Pulmonary artery endothelial cell (primary cell): Measurements from ENCODE around the gene CCBE1. TPM values are rescaled to one million over a fixed set of nuclear protein-coding genes. Genes with fewer than 3 reads are reported as not detected.
"Not testable (repeated sequence)": the region's sequence is repeated elsewhere in the genome, so short reads cannot be mapped to it uniquely, and the experiment has no call there.

Experiments
- DNase-seq: peaks from one replicate; pipeline ENCODE4 v3.0.0-alpha.2; 2011; ENCODE audit warnings: low read depth, low spot score
- total RNA-seq: library from RNA; depleted of rRNA; stranded (reverse); fragments of >200 nt; gene quantifications from 2 replicates; pipeline ENCODE4 v1.2.3, GENCODE V29; 2014

Gene CCBE1
- total RNA-seq, 1 donor from 2014 or later: 2.4 TPM

GRCh38 chr18:59657012-59657411 is 40.2 kb downstream of the CCBE1 start:
- no peak for DNase-seq

DNA sequence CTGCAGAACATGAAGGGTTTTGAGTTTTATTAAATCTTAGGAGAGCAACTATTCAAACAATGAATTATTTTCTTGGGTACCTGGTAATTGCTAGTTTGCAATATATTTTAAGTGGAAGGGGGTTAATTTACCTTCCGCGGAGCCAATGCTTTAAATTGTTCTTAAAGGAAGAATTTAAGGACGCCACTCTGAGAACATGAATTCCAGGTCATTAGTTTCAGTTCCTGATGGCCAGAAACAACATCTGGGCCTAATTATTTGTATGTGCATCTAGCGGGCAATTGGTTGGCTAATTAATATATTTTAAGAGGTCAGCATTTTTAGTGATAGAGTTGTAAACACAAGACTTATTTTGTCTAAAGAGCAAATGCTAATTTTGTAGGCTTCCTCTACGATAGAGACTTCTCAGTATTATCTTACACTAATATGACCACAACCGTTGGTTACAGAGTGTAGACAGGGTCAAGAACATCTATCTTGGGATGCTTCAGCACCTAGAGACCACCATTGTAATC is 40.8 kb downstream of the CCBE1 start:
- no peak for DNase-seq

GRCh38 chr18:59655676-59656075 is 41.5 kb downstream of the CCBE1 start:
- DNase-seq: no peak

DNA sequence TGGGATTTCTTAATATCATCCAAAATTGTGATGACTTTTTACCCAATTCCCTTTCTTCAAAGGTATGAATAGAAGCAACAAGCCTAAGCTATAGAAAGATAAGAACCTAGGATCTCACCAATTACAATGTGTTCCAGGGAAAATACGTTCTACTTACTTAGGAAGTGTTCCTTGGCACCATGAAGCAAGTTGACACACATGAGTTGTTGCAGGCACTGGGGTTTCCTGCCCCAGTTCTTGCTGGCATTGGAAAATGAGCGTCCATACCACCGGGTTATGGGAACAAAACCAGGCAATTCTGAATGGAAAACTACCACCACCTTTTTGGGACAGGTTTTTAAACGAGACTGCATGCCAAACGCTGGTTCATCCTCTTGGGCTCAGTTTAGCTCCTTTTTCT is 46.2 kb downstream of the CCBE1 start:
- no peak for DNase-seq

- DNase-seq: no peak
Observed at GRCh38 chr18:59650266-59650820, 46.9 kb downstream of the CCBE1 start.

DNA sequence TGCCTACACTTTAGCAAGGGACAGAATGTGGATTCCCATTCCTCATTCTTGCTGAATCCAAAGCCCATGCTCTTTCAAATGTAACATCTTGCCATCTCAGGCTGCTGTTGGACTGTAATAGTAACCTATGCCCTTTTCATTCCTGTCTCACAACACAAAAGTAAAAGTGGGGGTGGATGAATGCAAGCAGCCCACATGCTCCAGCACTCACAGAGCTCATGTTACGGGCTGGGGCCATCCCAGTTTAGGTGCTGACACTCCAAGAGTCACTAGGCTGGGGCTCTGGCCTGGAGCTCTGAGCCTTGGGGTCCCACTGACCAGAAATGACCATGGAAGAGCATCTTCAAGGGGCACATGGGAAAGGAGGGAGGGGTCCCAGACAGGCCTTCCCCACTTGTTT is 47.6 kb downstream of the CCBE1 start:
- DNase-seq: no peak

DNA sequence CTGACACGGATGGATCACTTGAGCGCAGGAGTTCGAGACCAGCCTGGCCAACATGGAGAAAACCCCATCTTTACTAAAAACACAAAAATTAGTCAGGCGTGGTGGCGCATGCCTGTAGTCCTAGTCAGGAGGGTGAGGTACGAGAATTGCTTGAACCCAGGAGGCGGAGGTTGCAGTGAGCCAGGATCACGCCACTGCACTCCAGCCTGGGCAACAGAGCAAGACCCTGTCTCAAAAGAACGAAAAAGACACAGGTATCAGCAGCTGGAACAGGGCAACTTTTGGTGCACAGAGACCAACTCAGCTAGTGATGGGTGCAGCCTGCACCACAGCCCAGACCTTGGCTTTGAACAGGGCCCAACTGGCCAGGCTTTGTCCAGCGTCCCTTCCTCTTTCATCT is 48.8 kb downstream of the CCBE1 start:
- DNase-seq: not testable (repeated sequence)

DNA sequence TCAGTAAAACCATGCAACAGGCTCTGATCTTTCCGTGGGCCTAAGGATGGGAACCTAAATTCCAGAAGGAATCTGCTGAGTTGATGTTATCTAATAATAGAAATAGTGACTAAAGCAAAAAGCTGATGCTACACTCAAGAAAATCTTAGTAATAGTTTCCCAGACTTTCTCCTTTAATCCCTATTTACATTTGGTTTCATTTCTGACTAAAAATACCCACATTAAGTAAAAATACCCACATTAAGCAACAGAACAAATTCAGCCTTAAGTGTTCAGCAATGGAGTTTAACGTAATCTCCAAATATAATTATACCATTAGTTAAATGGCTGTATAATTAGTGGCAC is 50.3 kb downstream of the CCBE1 start:
- no peak for DNase-seq

DNA sequence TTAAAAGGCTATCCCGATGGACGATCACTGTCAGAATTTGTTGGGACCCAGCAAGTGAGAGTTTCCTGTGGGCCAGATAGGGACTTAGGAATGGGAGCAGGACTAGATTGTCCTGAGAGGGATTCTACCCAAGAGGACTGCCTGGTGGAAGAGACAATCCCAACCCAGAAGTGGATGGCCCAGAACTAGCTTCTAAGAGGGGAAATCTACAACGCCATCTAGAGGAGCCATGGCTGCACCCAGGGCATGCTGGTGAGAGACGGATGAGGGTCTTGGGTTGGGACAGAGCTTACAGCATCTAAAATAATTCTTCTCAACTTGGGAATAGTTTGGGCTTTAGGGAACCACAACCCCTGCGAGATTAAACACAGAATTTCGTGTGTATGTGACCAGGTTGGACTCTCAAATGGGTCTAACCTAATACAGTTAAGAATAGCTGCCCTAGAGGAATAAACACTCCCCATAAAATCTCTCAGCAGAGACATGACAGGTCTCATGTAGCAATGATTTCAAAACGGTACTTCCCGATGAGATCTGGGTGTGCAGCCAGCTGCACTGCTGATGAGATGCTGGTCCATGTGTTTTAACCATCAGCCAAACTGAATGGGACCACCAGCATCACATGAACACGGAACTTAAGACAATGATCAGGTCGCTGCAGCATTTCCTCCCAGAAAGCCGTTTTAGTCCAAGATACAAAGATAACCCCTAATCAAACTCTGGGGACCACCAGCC is 50.8 kb downstream of the CCBE1 start:
- DNase-seq: no peak

GRCh38 chr18:59643740-59644139 is 53.5 kb downstream of the CCBE1 start:
- no peak for DNase-seq

- no peak for DNase-seq
Observed at GRCh38 chr18:59640721-59641120, 56.5 kb downstream of the CCBE1 start.

DNA sequence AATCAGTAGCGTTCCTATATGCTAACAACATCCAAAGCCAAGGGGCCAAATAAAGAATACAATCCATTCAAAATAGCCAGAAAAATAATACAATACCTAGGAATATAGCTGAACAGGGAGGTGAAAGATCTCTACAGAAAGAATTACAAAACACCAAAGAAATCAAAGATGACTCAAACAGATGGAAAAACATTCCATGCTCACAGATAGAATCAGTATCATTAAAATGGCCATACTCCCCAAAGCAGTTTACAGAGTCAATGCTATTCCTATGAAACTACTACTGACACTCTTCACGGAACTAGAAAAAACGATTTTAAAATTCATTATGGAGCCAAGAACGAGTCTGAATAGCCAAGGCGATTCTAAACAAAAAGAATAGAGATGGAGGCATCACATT is 57.4 kb downstream of the CCBE1 start:
- DNase-seq: no peak

DNA sequence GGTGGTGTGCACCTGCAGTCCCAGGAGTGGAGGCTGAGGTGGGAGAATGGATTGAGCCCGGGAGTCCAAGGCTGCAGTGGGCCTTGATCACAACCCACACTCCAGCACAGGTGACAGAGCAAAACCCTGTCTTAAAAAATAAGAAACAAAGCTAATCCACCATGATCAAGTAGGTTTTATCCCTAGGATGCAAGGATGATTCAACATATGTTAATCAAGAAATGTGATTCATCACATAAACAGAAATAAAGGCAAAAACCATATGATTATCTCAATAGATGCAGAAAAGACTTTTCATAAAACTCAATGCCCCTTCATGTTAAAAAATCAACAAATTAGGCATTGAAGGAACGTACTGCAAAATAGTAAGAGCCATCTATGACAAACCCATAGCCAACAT is 58.1 kb downstream of the CCBE1 start:
- no peak for DNase-seq

GRCh38 chr18:59633961-59634485 is 63.2 kb downstream of the CCBE1 start:
- no peak for DNase-seq

DNA sequence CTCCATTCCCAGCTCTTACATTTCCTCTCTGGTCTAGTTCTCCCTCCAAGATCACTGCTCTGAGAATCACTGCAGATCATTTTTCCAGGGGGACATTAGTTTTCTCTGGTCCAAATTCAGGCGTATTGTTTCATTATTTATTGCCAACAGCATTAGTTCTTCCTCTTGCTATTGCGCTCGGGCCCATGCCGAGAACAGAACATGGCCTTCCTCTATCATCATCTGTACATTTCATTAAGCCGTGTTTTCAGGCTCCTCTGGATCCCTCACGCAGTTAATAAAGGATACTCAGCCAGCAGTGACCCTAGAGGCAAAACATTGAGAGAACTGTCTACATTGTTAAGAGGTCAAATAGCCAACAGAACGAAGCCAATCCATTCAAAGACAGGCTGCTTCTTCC is 63.9 kb downstream of the CCBE1 start:
- DNase-seq: no peak

- no peak for DNase-seq
Observed at GRCh38 chr18:59631583-59632181, 65.5 kb downstream of the CCBE1 start.

- DNase-seq: no peak
Observed at GRCh38 chr18:59629894-59630293, 67.3 kb downstream of the CCBE1 start.

- DNase-seq: no peak
Observed at GRCh38 chr18:59628995-59629394, 68.2 kb downstream of the CCBE1 start.

- DNase-seq: no peak
Observed at GRCh38 chr18:59627414-59627813, 69.8 kb downstream of the CCBE1 start.

GRCh38 chr18:59624369-59624765 is 72.9 kb downstream of the CCBE1 start:
- DNase-seq: no peak

DNA sequence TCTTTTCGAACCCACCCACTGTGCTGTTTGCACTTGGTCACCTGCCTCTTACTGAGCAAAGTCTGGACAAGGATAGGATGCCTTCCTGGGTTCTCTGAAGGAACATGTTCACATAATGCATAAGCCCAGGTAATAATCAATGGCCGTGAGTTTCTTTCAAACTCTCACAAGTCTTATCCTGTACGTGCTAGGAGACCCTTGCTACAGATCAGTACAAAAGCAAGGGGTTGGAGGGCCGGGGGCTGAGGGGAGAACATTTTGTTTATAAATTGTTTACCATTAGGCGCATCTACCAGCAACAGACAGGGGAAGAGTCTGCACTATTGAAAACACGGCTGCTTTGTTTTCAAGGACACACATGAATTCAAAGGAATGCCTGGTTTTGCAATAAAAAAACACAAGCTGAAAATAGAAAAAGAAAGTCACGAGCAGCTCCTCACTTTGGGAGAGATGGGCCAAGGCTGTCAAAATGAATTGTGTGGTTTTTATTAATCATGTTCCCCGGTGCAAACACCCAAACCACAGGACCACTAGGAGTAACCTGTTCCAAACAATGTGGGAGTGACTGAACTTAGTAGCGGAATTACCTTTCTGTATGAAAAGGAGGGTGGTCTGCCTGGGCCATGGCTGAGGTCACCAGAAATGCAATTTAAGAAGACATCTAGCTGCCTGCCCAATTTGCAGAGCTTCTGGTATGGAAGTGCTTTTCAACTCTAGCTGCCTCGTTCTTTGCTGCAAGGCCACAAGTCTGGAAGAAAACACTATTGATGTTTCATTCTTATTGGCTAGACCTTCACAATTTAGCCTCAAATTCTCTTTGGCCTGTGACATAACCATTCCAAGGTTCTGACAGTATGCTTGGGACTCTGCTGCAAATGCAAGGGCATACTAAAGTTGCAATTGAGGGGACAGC is 73.5 kb downstream of the CCBE1 start:
- DNase-seq: no peak

DNA sequence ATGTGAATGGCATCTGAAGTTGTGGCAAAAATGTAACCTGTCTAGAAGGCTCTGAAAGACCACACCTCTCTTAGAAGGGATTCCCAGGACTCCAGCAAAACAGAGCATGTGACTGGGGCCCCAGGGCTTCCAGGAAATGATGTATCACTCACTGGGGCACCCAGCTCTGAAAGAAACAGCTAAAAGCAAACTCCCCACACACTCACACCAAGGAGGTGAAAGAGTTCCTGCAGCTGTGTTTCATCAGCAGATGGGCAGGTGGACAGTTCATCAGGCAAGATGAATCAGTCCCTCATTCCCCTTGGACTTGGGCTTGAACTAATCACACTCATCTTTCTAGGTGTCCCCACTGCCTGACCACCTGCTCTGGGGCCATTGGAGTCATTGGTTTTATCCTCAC is 76.2 kb downstream of the CCBE1 start:
- DNase-seq: no peak
